Putamen (tissue), 1 donor: ENCODE results near the gene CALN1.
"Not testable (repeated sequence)": the region's sequence is repeated elsewhere in the genome, so short reads cannot be mapped to it uniquely, and the experiment has no call there.

Experiments used
- DNase-seq: peaks from one replicate; pipeline ENCODE4 v3.0.0-alpha.2; 2016; ENCODE audit warnings: low spot score

The CALN1 gene

GRCh38 chr7:72097226-72097625, 314.9 kb downstream of the CALN1 start:
- DNase-seq = no peak

GRCh38 chr7:72092769-72093168, 319.4 kb downstream of the CALN1 start:
- no peak for DNase-seq

- DNase-seq = no peak
These were observed 324.2 kb downstream of the CALN1 start for GRCh38 chr7:72087926-72088325.

GRCh38 chr7:72080865-72081510, 331.1 kb downstream of the CALN1 start:
- no peak for DNase-seq

DNA sequence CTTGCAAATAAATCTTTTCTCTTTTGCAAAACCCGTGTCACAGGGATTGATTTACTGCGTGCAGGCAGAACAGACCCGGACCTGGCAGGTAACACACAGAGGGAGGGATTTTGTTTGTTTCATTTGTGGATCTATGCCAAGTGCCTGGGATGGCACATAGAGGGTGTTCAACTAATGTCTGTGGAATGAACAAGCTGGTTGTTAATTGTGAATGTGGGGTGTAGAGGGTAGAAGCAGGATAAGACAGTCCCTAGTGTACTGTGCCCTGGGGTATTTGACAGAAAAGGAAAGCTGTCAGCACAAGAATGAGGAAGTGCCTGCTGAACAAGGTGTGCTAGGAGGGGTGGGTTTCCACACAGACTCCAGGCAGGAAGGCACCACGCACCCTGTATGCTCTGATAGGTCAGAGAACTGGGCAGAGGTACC, 331.8 kb downstream of the CALN1 start:
- DNase-seq = no peak

GRCh38 chr7:72078856-72079255, 333.3 kb downstream of the CALN1 start:
- no peak for DNase-seq

- DNase-seq = no peak
These were observed 333.8 kb downstream of the CALN1 start for GRCh38 chr7:72078301-72078700.

DNA sequence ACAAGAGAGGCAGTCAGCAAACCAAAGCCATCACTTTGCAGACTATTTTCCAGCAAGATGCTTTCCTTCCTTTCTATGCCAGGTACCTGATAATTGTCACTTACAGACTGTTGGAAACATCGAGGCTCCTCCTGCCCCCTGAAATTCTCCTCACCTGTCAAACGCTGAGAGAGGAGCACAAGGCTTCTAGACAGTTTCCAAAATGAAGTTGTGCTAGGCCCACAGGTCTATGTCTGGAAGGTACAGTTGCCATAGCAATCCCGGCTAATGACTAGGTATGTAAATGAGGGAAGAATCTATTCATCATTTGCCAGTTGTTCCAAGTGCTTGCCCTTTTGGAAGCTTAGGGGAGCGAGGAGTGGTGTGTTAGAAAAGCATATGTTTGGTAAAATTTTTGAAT, 334.4 kb downstream of the CALN1 start:
- DNase-seq = peak; percentile 64

- DNase-seq = no peak
These were observed 339.2 kb downstream of the CALN1 start for GRCh38 chr7:72072901-72073300.

DNA sequence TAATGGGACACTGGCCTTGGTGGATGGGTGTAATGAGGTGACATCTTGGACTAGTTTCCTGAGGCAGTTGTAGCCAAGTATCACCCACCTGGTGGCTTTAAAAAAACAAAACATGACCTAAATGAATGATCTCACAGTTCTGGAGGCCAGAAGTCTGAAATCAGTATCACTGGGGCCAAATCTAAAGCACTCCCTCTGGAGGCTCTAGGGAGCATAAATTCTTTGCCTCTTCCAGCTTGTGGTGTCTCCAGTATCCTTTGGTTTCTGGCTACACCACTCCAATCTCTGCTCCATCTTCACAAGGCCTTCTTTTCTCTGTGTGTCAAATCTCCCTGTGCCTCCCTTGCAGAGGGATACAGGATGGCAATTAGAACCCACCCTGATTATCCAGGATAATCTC, 342.9 kb downstream of the CALN1 start:
- DNase-seq = no peak

- DNase-seq = not testable (repeated sequence)
These were observed 346.4 kb downstream of the CALN1 start for GRCh38 chr7:72065764-72066163.

DNA sequence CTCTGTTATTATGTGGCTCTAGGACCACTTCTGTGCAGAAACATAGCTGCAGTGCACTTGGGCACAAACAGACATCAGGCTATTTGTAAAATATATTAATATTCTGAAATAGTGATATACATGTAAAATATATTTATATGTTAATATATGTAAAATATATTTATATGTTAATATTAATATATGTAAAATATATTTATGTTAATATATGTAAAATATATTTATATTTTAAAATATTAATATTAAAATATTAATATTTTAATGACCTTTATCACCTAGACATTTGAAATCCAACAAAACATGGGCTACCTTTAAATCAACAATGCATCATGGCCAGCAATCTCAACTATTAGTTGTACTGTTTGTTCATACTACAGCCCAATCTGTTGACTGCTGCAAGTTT, 347.2 kb downstream of the CALN1 start:
- DNase-seq = no peak

DNA sequence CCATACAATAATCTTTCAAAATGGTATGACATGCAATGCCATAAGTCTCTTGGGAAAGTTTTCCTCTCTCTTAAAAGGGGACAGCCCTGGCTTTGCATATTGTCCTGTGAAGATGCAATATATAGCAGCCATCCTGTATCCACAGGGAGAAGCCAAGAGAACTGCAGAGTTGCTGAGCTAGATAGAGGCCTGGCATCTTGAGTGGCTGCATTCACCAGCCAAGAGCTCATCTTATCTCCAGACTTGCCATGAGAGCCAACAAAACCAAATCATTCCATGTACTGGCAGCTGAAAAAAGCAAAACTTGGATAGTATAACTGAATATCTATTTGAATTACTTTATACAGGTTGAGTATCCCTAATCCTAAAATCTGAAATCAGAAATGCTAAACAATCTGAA, 348.8 kb downstream of the CALN1 start:
- DNase-seq = no peak

- no peak for DNase-seq
These were observed 349.5 kb downstream of the CALN1 start for GRCh38 chr7:72062666-72063065.

DNA sequence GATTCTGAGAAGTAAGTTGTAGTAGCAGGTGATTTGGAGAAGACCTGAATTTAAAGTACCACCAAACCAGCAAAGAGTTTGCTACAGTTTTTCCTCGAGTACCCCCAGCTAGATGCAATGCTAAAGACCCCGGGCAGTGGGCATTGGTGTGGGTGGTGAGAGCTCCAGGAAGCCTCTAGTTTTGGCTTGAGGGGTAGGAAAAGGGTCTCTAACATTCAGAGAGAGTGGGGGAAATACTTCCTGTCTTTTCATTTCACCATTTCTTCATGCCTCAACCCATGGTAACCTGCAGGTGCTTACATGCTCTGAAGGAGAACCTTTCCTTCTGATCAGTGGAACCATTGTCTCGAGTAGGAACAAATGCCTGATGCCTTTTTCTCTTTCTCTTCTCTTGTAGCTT, 352.2 kb downstream of the CALN1 start:
- DNase-seq = no peak

GRCh38 chr7:72058579-72058978, 353.6 kb downstream of the CALN1 start:
- no peak for DNase-seq

DNA sequence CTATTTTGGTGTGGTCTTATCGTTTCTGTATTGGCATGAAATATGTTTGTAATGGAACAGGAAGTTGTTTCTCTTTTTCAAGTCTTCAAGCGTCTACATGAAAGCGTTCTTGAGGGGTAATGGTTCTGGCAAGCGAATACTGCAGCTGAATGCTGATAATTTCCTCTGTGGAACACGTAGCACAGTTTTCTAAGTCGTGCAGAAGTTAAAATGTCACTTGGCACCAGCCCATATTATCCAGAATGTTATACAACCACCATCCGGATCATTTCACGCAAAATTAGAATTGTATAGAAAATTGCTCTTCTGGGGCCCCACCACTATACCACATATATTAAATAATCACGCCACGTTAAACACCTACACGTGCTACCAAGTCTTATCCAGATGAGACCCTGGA, 354.3 kb downstream of the CALN1 start:
- peak; percentile 34 for DNase-seq

DNA sequence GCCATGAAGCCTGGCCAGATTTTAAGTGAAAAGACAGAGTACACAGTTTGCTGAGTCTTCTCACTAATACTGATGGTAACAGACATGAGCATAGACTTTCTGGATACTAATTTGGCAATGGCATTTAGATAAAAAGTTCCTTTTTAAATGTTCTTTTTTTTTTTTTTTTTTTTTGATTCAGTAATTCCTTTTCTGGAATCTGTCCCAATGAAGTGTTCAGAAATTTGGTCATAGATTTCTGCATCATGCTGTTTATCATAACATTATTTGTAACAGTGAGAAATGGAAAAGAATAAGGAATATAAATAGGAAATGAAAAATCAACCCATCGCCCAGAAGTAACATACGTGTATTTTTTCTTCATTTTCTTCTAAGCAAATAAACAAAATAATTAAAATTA, 354.9 kb downstream of the CALN1 start:
- DNase-seq = no peak

- no peak for DNase-seq
These were observed 356.7 kb downstream of the CALN1 start for GRCh38 chr7:72055426-72055825.

GRCh38 chr7:72053292-72053691, 358.8 kb downstream of the CALN1 start:
- no peak for DNase-seq

- no peak for DNase-seq
These were observed 363.7 kb downstream of the CALN1 start for GRCh38 chr7:72048420-72048819.

DNA sequence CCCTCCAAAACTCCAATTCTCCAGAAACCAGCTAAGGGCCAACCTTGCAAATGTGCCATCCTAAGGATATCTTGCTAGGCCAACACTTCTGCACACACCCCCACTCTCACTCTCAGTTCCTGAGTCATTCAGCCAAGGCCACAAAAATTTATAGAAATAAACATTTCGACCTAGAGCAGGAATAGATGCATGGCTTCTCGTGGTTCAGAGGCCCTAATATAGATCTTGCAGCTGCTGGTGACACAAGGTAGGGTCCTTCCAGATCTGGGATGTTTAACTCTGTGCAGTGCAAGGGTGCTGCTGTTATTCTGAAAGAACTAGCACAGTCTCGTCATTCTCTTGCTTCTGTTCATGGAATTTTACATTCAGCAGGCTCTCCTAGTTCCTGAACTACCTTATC, 369.3 kb downstream of the CALN1 start:
- DNase-seq = no peak

DNA sequence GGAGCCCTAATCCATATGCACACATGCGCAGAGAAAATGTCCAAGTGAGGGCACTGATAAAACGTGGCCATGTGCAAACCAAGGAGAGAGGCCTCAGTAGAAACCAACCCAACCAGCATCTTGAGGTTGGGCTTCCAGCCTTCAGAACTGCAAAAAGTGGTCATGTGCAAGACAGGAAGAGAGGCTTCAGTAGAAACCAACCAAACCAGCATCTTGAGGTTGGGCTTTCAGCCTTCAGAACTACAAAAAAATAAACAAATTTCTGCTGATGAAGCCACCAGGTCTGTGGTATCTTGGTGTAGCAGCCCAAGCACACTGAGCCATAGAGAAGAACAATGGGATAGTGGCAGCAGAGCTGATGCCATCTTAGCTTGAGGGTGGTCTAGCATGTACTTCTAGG, 371.5 kb downstream of the CALN1 start:
- DNase-seq = no peak

GRCh38 chr7:72039460-72039859, 372.7 kb downstream of the CALN1 start:
- no peak for DNase-seq
